GM21447 (cell line): ENCODE measurements around the gene ZNF324B.
"Not testable (repeated sequence)": the region's sequence is repeated elsewhere in the genome, so short reads cannot be mapped to it uniquely, and the experiment has no call there.

ENCODE experiments used
- ATAC-seq: cut with Tn5 transposase; IDR thresholded peaks from one replicate; pipeline ENCODE4 v1.9.1; 2021; ENCODE audit not compliant: unreplicated experiment

The ZNF324B gene

DNA sequence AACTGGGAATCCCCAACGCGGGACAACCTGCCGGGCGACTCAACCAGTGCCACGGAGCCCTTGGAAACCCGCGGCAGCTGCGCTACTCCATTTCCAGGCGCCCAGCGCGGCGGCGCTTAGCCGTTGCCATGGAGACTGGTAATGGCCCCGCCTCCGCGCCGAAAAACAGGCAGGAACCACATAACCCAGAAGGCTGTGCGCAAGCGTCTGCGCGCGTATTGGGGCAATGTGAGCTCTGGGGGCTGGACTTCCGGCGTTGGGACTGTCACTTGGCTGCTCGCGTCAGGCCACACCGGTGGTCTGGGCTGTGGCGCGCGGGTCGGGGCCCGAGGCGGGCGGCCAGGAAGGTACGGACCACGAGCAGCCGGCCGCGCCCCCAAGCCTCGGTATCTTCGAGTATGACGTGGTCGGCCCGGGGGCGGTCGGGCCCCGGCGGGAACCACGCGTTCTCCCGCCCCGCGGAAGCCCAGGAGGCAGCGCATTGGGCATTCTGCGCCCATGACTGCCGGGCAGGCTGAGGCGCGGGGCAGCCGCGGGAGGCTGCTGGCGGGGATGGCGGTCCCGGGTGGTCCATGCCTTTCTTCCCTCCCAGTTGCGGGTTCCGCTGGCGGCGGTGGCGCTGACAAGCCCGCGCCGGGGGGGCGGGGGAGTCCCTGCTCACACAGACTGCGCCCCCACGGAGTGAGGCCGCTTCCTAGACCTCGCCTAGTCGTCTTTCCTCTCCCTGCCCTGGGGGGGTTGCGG, at the start of gene ZNF324B:
Gene ZNF324B (plus strand): TSS at position 265 of the 744 bp plus-strand sequence. CDS start 2,080 bp downstream, outside the sequence.
- ATAC-seq: peak; percentile 94

DNA sequence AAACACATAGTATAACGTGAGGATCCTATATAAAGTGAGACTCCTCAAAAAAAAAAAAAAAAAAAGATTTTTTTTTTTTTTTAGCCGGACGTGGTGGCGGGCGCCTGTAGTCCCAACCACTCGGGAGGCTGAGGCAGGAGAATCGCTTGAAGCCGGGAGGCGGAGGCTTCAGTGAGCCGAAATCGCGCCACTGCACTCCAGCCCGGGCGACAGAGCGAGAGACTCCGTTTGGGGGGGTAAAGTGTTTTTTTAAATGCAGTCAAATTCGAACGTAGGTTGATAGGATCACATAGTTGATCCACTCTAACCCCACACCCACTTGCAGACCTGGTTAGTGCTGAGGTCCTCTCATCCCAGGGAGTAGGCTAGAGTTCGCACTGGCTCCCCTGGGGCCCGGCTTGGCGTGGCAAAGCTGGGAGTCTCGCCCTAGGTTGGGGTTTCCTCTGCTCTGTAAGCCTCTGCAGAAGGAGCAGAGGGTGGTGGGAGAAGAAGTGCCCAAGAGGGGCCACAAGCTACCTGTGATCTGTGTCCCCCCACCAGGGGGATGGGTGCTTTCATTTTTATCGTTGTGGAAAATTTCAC, 49.5 kb upstream of the ZNF324B start:
- no peak for ATAC-seq

DNA sequence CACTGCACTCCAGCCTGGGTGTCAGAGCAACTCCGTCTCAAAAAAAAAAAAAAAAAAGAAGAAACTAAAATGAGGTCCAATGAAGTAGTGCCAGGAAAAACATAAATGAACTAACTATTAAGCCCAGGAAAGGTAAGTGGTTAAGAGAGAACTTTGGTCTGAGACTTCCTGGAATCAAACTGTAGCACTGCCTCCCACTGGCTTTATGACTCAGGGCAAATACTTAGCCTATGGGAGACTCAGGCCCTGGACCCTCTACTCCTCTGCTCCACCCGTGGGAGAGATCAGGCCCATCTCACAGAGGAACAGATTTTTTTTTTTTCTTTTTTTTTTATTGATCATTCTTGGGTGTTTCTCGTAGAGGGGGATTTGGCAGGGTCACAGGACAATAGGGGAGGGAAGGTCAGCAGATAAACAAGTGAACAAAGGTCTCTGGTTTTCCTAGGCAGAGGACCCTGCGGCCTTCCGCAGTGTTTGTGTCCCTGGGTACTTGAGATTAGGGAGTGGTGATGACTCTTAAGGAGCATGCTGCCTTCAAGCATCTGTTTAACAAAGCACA, 47.4 kb upstream of the ZNF324B start:
- ATAC-seq: not testable (repeated sequence)

DNA sequence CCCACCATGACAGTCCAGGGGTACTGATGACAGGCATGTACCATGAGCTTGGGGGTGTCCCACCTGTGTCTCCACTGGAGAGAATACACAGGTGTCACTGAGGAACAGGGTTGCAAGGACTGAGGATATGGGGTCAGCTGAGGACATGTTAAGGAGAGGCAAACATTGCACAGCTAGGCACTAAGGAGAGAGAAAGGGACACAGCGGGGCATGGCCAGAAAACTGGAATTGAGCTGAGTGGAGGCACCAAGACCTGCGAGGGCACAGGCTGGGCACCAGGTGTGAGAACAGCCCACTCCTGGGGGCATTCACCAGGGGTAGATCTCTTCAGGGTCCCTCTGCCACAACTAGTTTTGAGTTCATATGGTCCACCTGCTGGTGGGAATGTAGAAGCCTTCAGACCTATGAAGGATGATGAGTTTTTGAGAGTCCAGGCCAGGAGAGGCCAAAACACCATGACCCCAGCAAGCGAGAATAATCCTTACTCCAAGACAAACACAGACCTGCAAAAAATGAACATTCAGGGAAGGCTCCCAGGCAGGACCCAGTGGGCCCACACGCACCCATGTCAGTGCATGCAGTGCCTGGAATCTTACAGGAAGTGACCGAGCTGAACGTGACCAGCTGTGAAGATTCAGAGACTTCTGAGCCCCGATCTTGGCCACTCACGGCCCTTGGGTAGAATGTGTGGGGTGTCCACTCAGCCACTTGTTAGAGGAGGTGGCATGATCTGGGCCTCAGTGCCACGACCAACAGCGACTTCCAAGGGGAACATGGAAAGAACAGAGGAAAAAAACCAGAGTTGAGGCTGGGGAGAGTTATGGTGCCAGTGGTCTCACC, 44.4 kb upstream of the ZNF324B start:
- ATAC-seq: no peak

DNA sequence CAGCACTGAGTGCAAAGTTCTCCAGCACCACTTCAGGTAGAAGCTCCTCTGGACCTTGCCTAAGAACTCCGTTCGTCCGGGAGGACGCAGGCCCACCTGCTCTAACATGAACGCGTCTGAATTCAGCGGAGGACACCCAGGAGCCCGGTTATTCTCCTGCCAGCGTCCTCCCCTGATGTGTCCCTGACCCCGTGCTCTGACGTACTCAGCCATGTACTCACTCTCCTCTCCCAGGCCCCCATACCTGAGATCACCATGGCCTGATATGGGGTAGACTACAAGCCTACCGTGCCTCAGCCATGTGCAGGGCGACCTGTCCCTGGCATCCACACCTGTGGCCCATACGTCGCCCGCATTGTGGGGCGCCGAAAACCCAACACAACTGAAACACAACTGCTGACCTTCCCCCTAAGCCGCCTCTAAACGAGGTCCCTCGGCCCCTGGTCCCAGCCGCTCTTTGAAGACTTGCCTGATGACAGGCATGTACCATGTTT, 43.7 kb upstream of the ZNF324B start:
- no peak for ATAC-seq

DNA sequence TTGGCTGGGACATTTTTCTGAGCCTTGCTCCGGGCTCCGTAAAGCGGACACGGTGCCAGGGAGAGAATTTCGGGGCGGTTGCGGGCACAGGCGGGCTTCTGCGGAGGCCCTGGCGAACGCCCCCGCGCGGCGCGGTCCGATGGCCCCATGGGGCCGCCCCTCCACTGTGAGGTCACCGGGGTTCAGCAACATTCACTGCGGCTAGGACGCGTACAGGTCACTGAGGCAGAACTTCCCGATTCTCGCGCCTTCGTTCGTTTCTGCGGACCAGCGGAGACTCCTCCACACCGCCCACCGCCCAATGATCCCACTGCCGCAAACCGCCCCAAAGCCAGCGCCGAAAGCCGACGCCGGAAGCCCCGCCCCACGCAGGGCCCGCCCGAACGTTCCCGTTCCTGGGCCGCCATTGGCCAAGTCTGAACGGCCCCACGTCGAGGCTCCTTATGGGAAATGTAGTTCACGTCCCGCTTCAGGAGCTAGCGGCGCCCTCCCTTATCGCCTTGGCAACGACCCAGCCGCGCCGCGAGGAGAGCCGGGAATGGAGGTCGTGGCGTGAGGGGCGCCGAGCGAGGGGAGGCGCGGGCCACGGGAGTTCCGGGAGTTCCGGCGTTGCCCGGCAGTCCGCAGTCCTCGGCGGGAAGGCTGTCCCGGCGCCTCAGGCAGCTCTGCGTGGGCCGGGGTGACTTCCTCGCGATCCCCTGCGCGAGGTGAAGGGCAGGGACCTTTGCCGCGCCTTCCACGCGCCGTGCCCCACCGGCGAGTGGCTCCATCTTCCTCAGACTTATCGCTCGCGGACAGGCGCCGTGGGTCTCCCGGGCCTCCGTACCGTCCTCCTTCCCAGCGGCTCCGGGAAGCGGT, 43.0 kb upstream of the ZNF324B start, which contains the start of gene ZNF584:
Gene ZNF584 (plus strand): TSS at position 498 of the 858 bp plus-strand sequence. CDS start 499 bp downstream, outside the sequence.
- peak; percentile 93 for ATAC-seq

DNA sequence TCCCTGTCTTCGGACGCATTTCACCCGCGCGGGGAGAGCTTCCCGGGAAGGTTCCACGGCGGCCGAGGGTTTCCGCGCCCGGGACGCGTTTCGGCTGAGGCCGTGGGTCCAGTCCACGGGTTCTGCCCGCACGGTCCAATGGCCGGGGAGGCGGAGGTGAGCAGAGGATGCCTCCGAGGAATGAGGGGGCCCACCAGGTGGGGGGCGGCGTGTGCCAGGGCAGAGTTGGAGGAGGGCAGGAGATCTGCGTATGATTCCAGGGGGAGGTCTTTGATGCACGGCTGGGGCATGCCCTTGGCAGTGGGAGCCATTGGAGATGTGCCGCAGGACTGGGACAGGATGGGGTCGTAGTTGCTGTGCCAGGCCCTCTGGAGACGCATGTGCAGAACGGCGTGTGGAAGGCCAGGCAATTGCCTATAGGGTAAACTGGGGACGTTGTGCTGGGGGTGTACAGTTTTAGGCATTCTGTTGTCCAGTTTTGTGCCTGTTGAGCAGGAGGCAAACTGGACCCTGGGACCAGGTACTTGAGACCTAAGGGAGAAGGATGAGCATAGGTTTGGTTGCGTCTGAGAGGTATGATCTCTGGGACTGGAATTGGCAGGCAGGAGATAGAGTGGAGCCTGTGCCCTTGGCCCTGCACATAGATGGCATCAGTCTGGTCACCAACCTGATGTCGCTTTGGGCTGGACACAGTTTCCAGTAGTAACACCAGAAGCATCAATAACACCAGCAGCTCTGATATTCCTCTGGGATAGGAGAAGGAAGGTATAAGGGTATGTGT, 42.2 kb upstream of the ZNF324B start:
- peak; percentile 31 for ATAC-seq

DNA sequence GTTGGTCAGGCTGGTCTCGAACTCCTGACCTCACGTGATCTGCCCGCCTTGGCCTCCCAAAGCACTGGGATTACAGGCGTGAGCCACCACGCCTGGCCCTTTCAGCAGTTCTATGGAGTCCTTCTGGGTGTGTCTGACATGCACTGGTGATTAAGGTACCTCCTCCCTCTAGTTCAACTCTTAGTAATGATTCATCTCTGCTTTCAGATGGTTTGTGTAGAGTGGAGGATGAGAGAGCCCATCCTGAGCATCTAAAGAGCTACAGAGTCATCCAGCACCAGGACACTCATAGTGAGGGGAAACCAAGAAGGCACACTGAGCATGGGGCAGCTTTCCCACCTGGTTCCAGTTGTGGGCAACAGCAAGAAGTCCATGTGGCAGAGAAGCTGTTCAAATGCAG, 34.8 kb upstream of the ZNF324B start:
- ATAC-seq: no peak

DNA sequence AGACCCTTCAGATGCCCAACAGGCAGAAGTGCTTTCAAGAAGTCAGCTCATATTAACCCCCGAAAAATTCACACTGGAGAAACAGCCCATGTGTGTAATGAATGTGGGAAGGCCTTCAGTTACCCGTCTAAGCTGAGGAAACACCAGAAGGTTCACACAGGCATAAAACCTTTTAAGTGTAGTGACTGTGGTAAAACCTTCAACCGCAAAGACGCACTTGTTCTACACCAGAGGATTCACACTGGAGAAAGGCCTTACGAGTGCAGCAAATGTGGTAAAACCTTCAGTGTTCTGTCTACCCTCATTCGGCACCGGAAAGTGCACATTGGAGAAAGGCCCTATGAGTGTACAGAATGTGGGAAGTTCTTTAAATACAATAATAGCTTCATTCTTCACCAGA, 34.4 kb upstream of the ZNF324B start:
- no peak for ATAC-seq

DNA sequence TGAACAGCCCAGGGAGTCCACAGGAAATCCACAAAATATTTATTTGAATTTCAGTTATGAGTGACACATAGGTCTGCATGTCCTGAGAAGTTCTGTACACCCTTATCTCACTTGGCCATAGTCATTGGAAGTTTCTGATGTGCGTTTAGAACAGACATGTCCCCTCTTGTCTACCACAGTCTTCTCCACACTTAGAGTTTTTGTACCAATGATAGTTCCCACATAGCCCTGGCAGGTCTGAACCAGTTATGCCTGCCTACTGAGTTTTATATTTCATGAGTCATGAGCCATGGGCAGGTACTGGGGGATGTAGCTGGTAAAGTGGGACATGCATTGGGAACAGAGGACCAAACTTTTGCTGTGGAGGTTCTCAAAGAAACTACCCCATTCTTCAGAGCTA, 22.8 kb upstream of the ZNF324B start:
- no peak for ATAC-seq

DNA sequence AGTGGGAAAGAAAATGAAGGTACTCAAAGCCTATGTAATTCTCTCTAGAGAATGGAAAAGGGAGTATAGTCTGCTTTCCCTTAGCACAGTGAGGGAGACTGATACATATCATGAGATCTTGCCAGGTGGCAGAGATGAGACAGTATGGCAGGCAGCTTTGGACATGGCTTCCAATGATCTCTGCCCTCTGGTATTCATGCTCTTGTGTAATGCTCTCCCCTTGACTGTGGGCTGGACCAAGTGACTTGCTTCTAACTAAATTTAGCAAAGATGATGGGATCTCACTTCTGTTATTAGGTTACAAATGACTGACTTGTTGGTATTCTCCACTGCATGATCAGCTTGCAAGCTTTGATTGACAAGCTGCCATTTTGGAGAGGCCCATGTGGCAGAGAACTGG, 21.7 kb upstream of the ZNF324B start:
- no peak for ATAC-seq

DNA sequence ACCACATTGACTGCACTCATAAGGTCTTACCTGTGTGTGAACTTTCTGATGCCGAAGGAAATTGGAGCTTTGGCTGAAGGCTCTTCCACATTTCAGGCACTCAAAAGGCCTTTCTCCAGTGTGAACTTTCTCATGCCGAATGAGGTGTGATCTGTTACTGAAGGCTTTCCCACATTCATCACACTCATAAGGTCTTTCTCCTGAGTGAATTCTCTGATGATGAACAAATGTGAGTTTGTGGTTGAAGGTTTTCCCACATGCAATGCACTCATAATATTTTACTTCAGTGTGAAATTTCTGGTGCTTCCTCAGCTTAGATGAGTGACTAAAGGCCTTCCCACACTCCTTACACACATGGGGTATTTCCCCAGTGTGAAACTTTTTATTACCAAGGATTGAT, 17.2 kb upstream of the ZNF324B start:
- ATAC-seq: no peak

DNA sequence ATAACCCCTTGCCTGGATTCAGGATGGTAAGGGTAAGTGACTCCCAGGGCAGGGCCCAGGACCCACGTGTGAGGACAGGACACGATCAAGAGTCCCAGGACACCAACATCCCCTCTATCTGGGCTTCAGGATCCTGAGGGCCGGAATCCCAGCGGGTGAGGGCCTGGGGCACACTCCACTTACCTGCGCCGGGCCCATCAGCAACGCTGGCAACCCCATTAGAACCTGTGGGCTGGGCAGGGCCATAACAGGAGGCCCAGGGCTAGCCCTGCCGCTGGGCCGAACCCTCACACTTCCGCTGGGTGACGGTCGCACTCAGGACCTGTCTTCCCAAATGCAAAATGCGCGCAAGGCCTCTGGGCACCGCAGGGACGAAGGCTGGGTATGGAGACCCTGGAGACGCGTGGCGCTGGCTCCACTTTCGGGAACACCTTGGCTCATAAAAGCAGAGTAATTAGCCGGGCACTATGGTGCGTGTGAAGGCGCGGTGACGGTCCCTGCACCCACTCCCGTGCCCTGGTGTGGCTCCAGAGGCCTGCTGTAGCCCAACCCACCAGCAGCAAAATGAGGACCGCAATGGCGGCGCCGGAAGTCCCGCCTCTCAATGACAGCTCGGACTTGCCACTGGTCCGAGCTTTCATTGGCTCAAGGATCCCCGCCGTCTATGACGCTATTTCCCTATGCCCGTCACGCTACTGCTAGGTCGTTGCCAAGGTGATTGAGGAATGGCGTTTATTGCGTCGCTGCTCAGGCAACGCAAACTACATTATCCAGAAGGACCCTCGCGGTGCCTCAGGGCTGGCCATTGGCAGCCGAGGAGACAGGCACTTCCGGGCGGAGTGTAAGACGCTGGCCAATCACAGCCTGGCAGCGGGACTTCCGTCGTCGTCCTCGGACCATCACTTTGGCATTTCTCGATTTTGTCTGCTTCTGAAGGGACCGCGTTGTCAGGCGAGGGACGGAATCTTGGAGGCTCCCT, 11.6 kb upstream of the ZNF324B start, which contains the start of gene ZNF132:
Gene ZNF132 (minus strand): TSS at position 578 of the 979 bp plus-strand sequence. CDS start 332 bp downstream, at position 246.
- peak; percentile 95 for ATAC-seq

DNA sequence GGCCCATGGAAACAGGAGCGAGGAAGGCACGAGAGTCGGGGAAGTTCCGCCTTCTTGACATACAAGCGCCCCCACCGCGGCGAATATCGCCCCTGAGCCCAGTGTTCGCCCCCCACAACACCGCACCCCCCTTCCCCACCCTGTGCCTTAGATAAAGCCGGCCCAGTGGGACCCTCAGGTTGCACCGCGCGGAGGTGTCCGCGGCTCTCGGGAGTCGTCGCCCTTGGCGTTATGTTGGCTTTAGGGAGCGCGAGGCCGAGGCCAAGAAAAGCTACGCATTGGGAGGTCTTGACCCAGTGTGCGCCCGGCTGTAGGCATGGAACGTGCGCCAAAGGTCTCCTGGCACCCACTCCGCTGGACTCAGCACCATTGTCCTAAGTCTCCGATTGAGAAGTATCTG, 10.9 kb upstream of the ZNF324B start:
- no peak for ATAC-seq

DNA sequence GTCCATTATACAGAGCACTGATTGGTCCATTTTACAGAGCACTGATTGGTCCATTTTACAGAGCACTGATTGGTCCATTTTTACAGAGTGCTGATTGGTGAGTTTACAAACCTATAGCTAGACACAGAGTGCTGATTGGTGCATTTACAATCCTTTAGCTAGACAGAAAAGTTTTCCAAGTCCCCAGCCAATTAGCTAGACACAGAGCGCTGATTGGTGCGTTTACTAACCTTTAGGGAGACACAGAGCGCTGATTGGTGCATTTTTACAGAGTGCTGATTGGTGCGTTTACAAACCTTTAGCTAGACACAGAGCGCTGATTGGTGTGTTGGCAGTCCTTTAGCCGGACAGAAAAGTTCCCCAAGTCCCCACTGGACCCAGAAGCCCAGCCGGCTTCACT, 8.4 kb upstream of the ZNF324B start:
- ATAC-seq: not testable (repeated sequence)

DNA sequence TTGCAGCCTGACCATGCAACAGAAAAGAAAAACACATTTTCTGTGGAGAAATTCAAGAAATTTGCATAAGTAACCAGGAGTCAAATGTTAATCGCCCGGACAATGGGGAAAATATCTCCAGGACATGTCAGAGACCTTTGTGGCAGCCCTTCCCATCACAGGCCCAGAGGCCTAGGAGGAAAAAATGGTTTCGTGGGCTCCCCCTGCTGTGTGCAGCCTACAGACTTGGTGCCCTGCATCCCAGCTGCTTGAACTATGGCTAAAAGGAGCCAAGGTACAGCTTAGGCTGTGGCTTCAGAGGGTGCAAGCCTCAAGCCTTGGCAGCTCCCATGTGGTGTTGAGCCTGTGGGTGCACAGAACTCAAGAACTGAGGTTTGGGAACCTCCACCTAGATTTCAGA, 2.6 kb upstream of the ZNF324B start:
- not testable (repeated sequence) for ATAC-seq

DNA sequence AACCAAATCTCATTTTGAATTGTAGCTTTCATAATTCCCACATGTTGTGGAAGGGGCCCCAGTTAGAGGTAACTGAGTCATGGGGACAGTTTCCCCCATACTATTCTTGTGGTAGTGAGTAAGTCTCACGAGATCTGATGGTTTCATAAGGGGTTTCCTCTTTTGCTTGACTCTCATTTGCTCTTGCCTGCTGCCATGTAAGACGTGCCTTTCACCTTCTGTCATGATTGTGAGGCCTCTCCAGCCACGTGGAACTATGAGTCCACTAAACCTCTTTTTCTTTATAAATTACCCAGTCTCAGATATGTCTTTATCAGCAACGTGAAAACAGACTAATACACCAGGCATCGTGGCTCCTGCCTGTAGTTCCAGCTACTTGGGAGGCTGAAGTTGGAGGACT, 1.4 kb upstream of the ZNF324B start:
- not testable (repeated sequence) for ATAC-seq

DNA sequence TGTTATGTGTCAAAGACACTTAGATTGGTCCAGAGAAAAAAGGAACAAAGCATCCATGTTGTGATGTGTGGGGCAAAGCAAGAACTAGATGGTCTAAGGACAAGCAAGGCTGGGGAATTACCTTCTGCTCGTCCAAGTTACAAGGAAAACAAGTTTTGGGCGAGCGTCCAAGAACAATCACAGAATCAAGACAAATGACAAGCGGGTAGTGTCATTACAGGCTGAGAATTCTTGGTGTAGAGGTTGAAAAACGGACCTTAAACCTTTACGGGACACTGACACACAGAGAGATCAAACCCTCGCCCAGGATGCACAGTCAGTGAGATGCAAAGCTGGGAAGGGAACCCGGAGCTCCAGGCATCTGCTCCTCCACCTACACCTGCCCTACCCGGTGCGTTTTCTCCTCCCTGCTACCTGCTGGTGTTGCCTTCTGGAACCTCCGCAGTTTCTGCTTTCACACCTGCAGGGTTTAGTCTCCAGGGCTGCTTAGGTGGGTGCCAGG, 515 bp upstream of the ZNF324B start:
- ATAC-seq: peak; percentile 13
